Neuronal stem cell (in vitro differentiated cells): ENCODE results near the gene BTN2A1.

ENCODE experiments used
- DNase-seq: peaks from one replicate; pipeline ENCODE4 v3.0.0-alpha.2; 2013; ENCODE audit warnings: low spot score
- H2AFZ ChIP-seq: one replicate; pipeline ENCODE4 v1.6.1; 2013; ENCODE audit warnings: mild to moderate bottlenecking, low read length, inconsistent platforms
- H2AK5ac ChIP-seq: 2 replicates; pipeline ENCODE4 v1.6.1; 2013; ENCODE audit warnings: low read depth, mild to moderate bottlenecking, inconsistent platforms, low read length, moderate library complexity, mixed read lengths
- H2BK120ac ChIP-seq: 2 replicates; pipeline ENCODE4 v1.6.1; 2013; ENCODE audit warnings: low read depth, mild to moderate bottlenecking, inconsistent platforms, low read length, moderate library complexity, mixed read lengths
- H2BK12ac ChIP-seq: one replicate; pipeline ENCODE4 v1.6.1; 2013; ENCODE audit warnings: low read length, inconsistent platforms
- H2BK15ac ChIP-seq: 2 replicates; pipeline ENCODE4 v1.6.1; 2013; ENCODE audit warnings: mild to moderate bottlenecking, low read length, inconsistent platforms, mixed read lengths
- H2BK5ac ChIP-seq: one replicate; pipeline ENCODE4 v1.6.1; 2013; ENCODE audit warnings: inconsistent platforms, mild to moderate bottlenecking, low read length, moderate library complexity
- H3K14ac ChIP-seq: one replicate; pipeline ENCODE4 v1.6.1; 2013; ENCODE audit warnings: low read length, inconsistent platforms
- H3K18ac ChIP-seq: 2 replicates; pipeline ENCODE4 v1.6.1; 2013; ENCODE audit warnings: low read length, inconsistent platforms
- H3K23ac ChIP-seq: 2 replicates; pipeline ENCODE4 v1.6.1; 2013; ENCODE audit warnings: low read depth, mild to moderate bottlenecking, mixed read lengths, low read length, inconsistent platforms; ENCODE audit not compliant: poor library complexity
- H3K27ac ChIP-seq: replicated peaks from 3 replicates; pipeline ENCODE4 v1.5.1; 2013; ENCODE audit warnings: low read length, inconsistent platforms
- H3K27me3 ChIP-seq, 3 experiments: 2 replicates each; pipeline ENCODE4 v1.6.1; 2013; ENCODE audit warnings: low read length in 3 of 3, mild to moderate bottlenecking in 2 of 3, inconsistent platforms in 1 of 3, low read depth in 1 of 3, mixed read lengths in 1 of 3, moderate library complexity in 1 of 3; ENCODE audit not compliant: control insufficient read depth in 3 of 3, insufficient read depth in 3 of 3
- H3K36me3 ChIP-seq, 2 donors: replicated peaks in 1 of 2; 2 replicates each; pipeline ENCODE4 v1.6.1; 2013; ENCODE audit warnings: low read length in 2 of 2; ENCODE audit not compliant: control insufficient read depth in 2 of 2, insufficient read depth in 2 of 2
- H3K4ac ChIP-seq: 2 replicates; pipeline ENCODE4 v1.6.1; 2013; ENCODE audit warnings: inconsistent platforms, mild to moderate bottlenecking, low read length, moderate library complexity
- H3K4me1 ChIP-seq, 2 donors: 1 replicate in 1 of 2; 2 replicates in 1 of 2; pipeline ENCODE4 v1.6.1; 2013; ENCODE audit warnings: low read length in 2 of 2, low read depth in 1 of 2; ENCODE audit not compliant: control insufficient read depth in 2 of 2, insufficient read depth in 1 of 2
- H3K4me2 ChIP-seq: one replicate; pipeline ENCODE4 v1.6.1; 2013; ENCODE audit warnings: mild to moderate bottlenecking, low read length, inconsistent platforms; ENCODE audit not compliant: insufficient read depth, poor library complexity, severe bottlenecking
- H3K4me3 ChIP-seq, 2 donors: 2 replicates each; pipeline ENCODE4 v1.5.1; 2013; ENCODE audit warnings: low read length in 2 of 2, mild to moderate bottlenecking in 2 of 2, inconsistent platforms in 1 of 2, moderate library complexity in 1 of 2
- H3K79me1 ChIP-seq: one replicate; pipeline ENCODE4 v1.6.1; 2013; ENCODE audit warnings: low read depth, mild to moderate bottlenecking, inconsistent platforms, low read length, moderate library complexity
- H3K9ac ChIP-seq: one replicate; pipeline ENCODE4 v1.6.1; 2013; ENCODE audit warnings: mild to moderate bottlenecking, low read depth, low read length, inconsistent platforms; ENCODE audit not compliant: poor library complexity
- H3K9me3 ChIP-seq, 2 donors: replicated peaks in 1 of 2; 2 replicates each; pipeline versions ENCODE3 to v1.6.1; 2013; ENCODE audit warnings: low read length in 2 of 2, mild to moderate bottlenecking in 2 of 2, inconsistent platforms in 1 of 2, low read depth in 1 of 2, mixed read lengths in 1 of 2, moderate library complexity in 1 of 2; ENCODE audit not compliant: control insufficient read depth in 2 of 2, insufficient read depth in 1 of 2
- H4K8ac ChIP-seq: one replicate; pipeline ENCODE4 v1.6.1; 2013; ENCODE audit warnings: low read depth, mild to moderate bottlenecking, inconsistent platforms, low read length, moderate library complexity
- H4K91ac ChIP-seq: one replicate; pipeline ENCODE4 v1.6.1; 2013; ENCODE audit warnings: low read length, low read depth, mild to moderate bottlenecking, inconsistent platforms; ENCODE audit not compliant: poor library complexity
- WGBS, 2 donors: extraction: QIAGEN DNeasy Blood & Tissue Kit; methylation state at CpG; one replicate each; pipeline ENCODE4 v1.1.7; 2013; ENCODE audit warnings: missing lambda C conversion rate in 2 of 2, mixed read lengths in 1 of 2; ENCODE audit not compliant: insufficient read length in 2 of 2, insufficient replicate concordance in 1 of 2; ENCODE audit errors: extremely low coverage in 2 of 2; 5-methylcytosine and 5-hydroxymethylcytosine counted together

BTN2A1 gene

DNA sequence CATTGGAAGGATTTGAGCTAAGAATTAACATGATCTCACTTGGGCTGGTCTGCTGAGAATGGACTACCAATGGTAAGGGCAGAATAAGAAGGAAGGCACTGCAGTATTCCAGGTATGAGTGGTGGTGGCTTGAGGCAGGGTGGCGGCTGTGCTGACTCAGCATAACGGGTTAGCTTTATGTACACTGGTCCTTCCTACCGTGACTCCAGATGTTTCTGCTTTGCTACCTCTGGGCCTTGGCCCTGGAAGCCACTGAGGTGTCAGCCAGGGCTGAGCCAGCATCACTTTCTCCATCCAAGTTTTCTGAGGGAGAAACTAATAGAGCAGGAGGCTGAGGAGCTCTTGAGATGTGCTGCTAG lies 30.3 kb upstream of the BTN2A1 start:
- no peak overlapping the region for H4K91ac ChIP-seq
- H3K14ac ChIP-seq: no peak overlapping the region
- no peak overlapping the region for H3K4me3 ChIP-seq
- no peak overlapping the region for H2AK5ac ChIP-seq
- no peak overlapping the region for H2BK15ac ChIP-seq
- no CpG with 5 or more reads among the region's 3 CpGs for WGBS, 2 donors
- H2BK5ac ChIP-seq: no peak overlapping the region
- H4K8ac ChIP-seq: no peak overlapping the region
- H3K36me3 ChIP-seq: peaks cover 0 to 94% of the 10 kb centered on the region in 2 donors
- H3K4ac ChIP-seq: no peak overlapping the region
- H2BK12ac ChIP-seq: no peak overlapping the region
- H3K9me3 ChIP-seq: no peaks in the 10 kb centered on the region
- H2BK120ac ChIP-seq: no peak overlapping the region
- H3K27ac ChIP-seq: no peak overlapping the region
- peaks cover 0 to 4% of the 10 kb centered on the region in 2 donors for H3K4me1 ChIP-seq
- no peak overlapping the region for H3K9ac ChIP-seq
- DNase-seq: no peak
- H3K27me3 ChIP-seq: no peaks in the 10 kb centered on the region
- H3K18ac ChIP-seq: no peak overlapping the region
- no peak overlapping the region for H2AFZ ChIP-seq
- no peak overlapping the region for H3K23ac ChIP-seq
- no peaks in the 10 kb centered on the region for H3K79me1 ChIP-seq
- no peak overlapping the region for H3K4me2 ChIP-seq

DNA sequence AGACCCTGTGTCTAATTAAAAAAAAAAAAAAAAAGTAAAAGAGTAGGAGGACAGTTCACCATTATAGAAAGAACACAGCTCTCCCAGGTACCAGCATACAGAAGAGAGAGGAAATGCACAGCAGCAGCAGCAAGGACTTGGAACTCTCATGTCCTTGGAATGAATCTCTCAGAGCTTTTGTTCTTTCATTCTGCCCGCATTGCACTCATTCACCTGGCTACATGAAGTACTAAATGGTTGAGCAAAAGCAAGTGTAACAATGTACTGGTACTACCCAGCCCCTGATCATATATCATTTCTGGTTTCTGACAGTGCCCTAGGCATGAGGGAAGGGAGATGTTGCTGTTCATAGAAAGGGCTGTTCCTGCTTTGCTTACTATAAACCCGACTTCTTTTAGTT lies 29.5 kb upstream of the BTN2A1 start:
- Histone ChIP-seq H2BK120ac (no peak overlapping the region), H3K4me1 (no peaks in the 10 kb centered on the region), H3K27me3 (no peaks in the 10 kb centered on the region), H2AFZ (no peak overlapping the region), H2BK5ac (no peak overlapping the region), H3K14ac (no peak overlapping the region), H4K91ac (no peak overlapping the region), H3K9ac (no peak overlapping the region), H3K4me3 (no peak overlapping the region), H3K23ac (no peak overlapping the region), H3K9me3 (no peaks in the 10 kb centered on the region), H3K4me2 (no peak overlapping the region), H3K18ac (no peak overlapping the region), H2BK12ac (no peak overlapping the region), H2BK15ac (no peak overlapping the region), H3K79me1 (no peaks in the 10 kb centered on the region), H4K8ac (no peak overlapping the region), H3K36me3 (peaks cover 0 to 94% of the 10 kb centered on the region in 2 donors), H2AK5ac (no peak overlapping the region), H3K27ac (no peak overlapping the region), H3K4ac (no peak overlapping the region)
- no CpG with 5 or more reads among the region's 2 CpGs for WGBS, 2 donors
- no peak for DNase-seq

DNA sequence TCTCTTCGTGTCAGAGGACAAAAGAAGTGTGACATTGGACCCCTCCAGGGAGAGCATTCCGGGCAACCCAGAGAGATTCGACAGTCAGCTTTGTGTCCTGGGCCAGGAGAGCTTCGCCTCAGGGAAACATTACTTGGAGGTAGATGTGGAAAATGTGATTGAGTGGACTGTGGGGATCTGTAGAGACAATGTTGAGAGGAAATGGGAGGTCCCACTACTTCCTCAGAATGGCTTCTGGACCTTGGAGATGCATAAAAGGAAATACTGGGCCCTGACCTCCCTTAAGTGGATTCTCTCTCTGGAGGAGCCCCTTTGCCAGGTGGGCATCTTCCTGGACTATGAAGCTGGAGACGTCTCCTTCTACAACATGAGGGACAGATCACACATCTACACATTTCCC lies 27.0 kb upstream of the BTN2A1 start:
- no CpG with 5 or more reads among the region's 5 CpGs for WGBS, 2 donors
- no peak overlapping the region for H4K91ac ChIP-seq
- no peaks in the 10 kb centered on the region for H3K79me1 ChIP-seq
- no peak overlapping the region for H3K4me2 ChIP-seq
- no peak overlapping the region for H3K14ac ChIP-seq
- no peak overlapping the region for H3K4ac ChIP-seq
- H2BK120ac ChIP-seq: no peak overlapping the region
- H4K8ac ChIP-seq: no peak overlapping the region
- no peak overlapping the region for H2BK15ac ChIP-seq
- no peaks in the 10 kb centered on the region for H3K4me1 ChIP-seq
- DNase-seq: no peak
- no peak overlapping the region for H2BK5ac ChIP-seq
- H3K18ac ChIP-seq: no peak overlapping the region
- no peak overlapping the region for H3K4me3 ChIP-seq
- no peaks in the 10 kb centered on the region for H3K27me3 ChIP-seq
- peaks cover 0 to 3% of the 10 kb centered on the region in 2 donors for H3K9me3 ChIP-seq
- H3K36me3 ChIP-seq: peaks cover 0 to 71% of the 10 kb centered on the region in 2 donors
- H2BK12ac ChIP-seq: no peak overlapping the region
- no peak overlapping the region for H2AK5ac ChIP-seq
- no peak overlapping the region for H3K23ac ChIP-seq
- no peak overlapping the region for H3K9ac ChIP-seq
- no peak overlapping the region for H2AFZ ChIP-seq
- no peak overlapping the region for H3K27ac ChIP-seq

DNA sequence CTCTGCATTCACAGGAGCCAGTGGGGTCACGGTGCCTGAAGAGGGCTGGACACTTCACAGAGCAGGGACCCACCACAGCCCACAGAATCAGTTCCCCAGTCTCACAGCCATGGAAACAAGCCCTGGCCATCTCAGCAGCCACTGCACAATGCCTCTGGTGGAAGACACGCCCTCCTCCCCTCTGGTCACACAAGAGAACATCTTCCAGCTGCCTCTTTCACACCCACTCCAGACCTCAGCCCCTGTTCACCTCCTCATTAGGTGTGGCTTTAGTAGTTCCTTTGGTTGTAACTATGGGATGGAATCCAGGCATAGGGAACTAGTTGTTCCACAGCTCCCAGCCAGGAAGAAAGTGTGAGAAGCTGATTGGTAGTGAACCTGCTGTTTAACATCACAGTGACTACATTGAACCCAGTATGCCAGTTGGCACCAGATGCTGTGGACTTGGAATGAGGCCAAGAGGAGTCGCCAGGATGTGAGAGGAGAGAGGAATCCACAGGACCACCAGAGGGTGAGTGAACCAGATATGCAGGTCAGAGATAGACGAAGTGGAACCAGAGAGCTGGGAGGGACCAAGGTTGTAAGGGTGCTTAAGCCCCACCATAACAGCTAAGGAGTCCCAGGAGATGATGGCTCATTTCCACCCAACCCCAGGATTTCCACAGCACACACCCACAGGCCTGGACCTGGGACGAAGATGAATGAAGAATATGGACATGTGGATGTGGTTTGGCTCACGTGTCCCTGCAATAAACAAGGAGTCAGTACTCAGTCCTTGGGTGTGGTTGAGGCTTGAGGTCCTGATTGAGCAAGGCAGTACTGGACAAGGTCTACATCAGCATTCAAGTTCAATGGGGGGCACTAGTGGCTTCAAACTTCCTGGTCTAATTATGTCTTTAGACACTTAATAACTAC lies 26.2 kb upstream of the BTN2A1 start:
- Histone ChIP-seq H2AK5ac (no peak overlapping the region), H3K9ac (no peak overlapping the region), H2AFZ (no peak overlapping the region), H4K91ac (no peak overlapping the region), H3K9me3 (peaks cover 0 to 3% of the 10 kb centered on the region in 2 donors), H3K4me2 (no peak overlapping the region), H3K4me3 (no peak overlapping the region), H3K23ac (peak overlapping the region; percentile 10), H3K27ac (no peak overlapping the region), H2BK5ac (no peak overlapping the region), H2BK120ac (no peak overlapping the region), H3K18ac (no peak overlapping the region), H4K8ac (no peak overlapping the region), H2BK15ac (no peak overlapping the region), H3K14ac (no peak overlapping the region), H3K36me3 (peaks cover 0 to 64% of the 10 kb centered on the region in 2 donors), H3K79me1 (no peaks in the 10 kb centered on the region), H3K4me1 (no peaks in the 10 kb centered on the region), H3K27me3 (no peaks in the 10 kb centered on the region), H2BK12ac (no peak overlapping the region), H3K4ac (no peak overlapping the region)
- no CpG with 5 or more reads among the region's 6 CpGs for WGBS, 2 donors
- DNase-seq: no peak
